HL-60 (cell line): Measurements from ENCODE around the gene MAGEA11.

Source experiments
- GABPA ChIP-seq: IDR thresholded peaks from 2 replicates; pipeline ENCODE4 v1.6.1; 2012; ENCODE audit warnings: low read depth
- POLR2AphosphoS5 ChIP-seq: IDR thresholded peaks from 2 replicates; pipeline ENCODE4 v1.6.1; 2012; ENCODE audit warnings: low read depth
- REST ChIP-seq: IDR thresholded peaks from 2 replicates; pipeline ENCODE4 v1.6.1; 2012; ENCODE audit warnings: low read depth; ENCODE audit not compliant: insufficient replicate concordance
- SPI1 ChIP-seq: IDR thresholded peaks from 2 replicates; pipeline ENCODE4 v1.6.1; 2012; ENCODE audit warnings: low read depth, mild to moderate bottlenecking, borderline replicate concordance
- TF ChIP-seq, protein P1 (sequence below): IDR thresholded peaks from one replicate; pipeline ENCODE4 v1.5.1; 2011; ENCODE audit warnings: low read length, control low read depth, inconsistent platforms; ENCODE audit not compliant: insufficient read depth

- TF ChIP-seq REST: no peak
- TF ChIP-seq, protein P1, sequence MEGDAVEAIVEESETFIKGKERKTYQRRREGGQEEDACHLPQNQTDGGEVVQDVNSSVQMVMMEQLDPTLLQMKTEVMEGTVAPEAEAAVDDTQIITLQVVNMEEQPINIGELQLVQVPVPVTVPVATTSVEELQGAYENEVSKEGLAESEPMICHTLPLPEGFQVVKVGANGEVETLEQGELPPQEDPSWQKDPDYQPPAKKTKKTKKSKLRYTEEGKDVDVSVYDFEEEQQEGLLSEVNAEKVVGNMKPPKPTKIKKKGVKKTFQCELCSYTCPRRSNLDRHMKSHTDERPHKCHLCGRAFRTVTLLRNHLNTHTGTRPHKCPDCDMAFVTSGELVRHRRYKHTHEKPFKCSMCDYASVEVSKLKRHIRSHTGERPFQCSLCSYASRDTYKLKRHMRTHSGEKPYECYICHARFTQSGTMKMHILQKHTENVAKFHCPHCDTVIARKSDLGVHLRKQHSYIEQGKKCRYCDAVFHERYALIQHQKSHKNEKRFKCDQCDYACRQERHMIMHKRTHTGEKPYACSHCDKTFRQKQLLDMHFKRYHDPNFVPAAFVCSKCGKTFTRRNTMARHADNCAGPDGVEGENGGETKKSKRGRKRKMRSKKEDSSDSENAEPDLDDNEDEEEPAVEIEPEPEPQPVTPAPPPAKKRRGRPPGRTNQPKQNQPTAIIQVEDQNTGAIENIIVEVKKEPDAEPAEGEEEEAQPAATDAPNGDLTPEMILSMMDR: no peak
- TF ChIP-seq GABPA: no peak
- TF ChIP-seq POLR2AphosphoS5: no peak
- no peak for TF ChIP-seq SPI1
These were observed 7.2 kb upstream of the MAGEA11 start for GRCh38 chrX:149704664-149705063.
